Neuronal stem cell (in vitro differentiated cells): ENCODE measurements around the gene TOM1L2.

Experiments used
- DNase-seq: peaks from one replicate; pipeline ENCODE4 v3.0.0-alpha.2; 2013; ENCODE audit warnings: low spot score
- H2AFZ ChIP-seq: one replicate; pipeline ENCODE4 v1.6.1; 2013; ENCODE audit warnings: mild to moderate bottlenecking, low read length, inconsistent platforms
- H2AK5ac ChIP-seq: 2 replicates; pipeline ENCODE4 v1.6.1; 2013; ENCODE audit warnings: low read depth, mild to moderate bottlenecking, inconsistent platforms, low read length, moderate library complexity, mixed read lengths
- H2BK120ac ChIP-seq: 2 replicates; pipeline ENCODE4 v1.6.1; 2013; ENCODE audit warnings: low read depth, mild to moderate bottlenecking, inconsistent platforms, low read length, moderate library complexity, mixed read lengths
- H2BK12ac ChIP-seq: one replicate; pipeline ENCODE4 v1.6.1; 2013; ENCODE audit warnings: low read length, inconsistent platforms
- H2BK15ac ChIP-seq: 2 replicates; pipeline ENCODE4 v1.6.1; 2013; ENCODE audit warnings: mild to moderate bottlenecking, low read length, inconsistent platforms, mixed read lengths
- H2BK5ac ChIP-seq: one replicate; pipeline ENCODE4 v1.6.1; 2013; ENCODE audit warnings: inconsistent platforms, mild to moderate bottlenecking, low read length, moderate library complexity
- H3K14ac ChIP-seq: one replicate; pipeline ENCODE4 v1.6.1; 2013; ENCODE audit warnings: low read length, inconsistent platforms
- H3K18ac ChIP-seq: 2 replicates; pipeline ENCODE4 v1.6.1; 2013; ENCODE audit warnings: low read length, inconsistent platforms
- H3K23ac ChIP-seq: 2 replicates; pipeline ENCODE4 v1.6.1; 2013; ENCODE audit warnings: low read depth, mild to moderate bottlenecking, mixed read lengths, low read length, inconsistent platforms; ENCODE audit not compliant: poor library complexity
- H3K27ac ChIP-seq: replicated peaks from 3 replicates; pipeline ENCODE4 v1.5.1; 2013; ENCODE audit warnings: low read length, inconsistent platforms
- H3K27me3 ChIP-seq, 3 experiments: 2 replicates each; pipeline ENCODE4 v1.6.1; 2013; ENCODE audit warnings: low read length in 3 of 3, mild to moderate bottlenecking in 2 of 3, inconsistent platforms in 1 of 3, low read depth in 1 of 3, mixed read lengths in 1 of 3, moderate library complexity in 1 of 3; ENCODE audit not compliant: control insufficient read depth in 3 of 3, insufficient read depth in 3 of 3
- H3K36me3 ChIP-seq, 2 donors: replicated peaks in 1 of 2; 2 replicates each; pipeline ENCODE4 v1.6.1; 2013; ENCODE audit warnings: low read length in 2 of 2; ENCODE audit not compliant: control insufficient read depth in 2 of 2, insufficient read depth in 2 of 2
- H3K4ac ChIP-seq: 2 replicates; pipeline ENCODE4 v1.6.1; 2013; ENCODE audit warnings: inconsistent platforms, mild to moderate bottlenecking, low read length, moderate library complexity
- H3K4me1 ChIP-seq, 2 donors: 1 replicate in 1 of 2; 2 replicates in 1 of 2; pipeline ENCODE4 v1.6.1; 2013; ENCODE audit warnings: low read length in 2 of 2, low read depth in 1 of 2; ENCODE audit not compliant: control insufficient read depth in 2 of 2, insufficient read depth in 1 of 2
- H3K4me2 ChIP-seq: one replicate; pipeline ENCODE4 v1.6.1; 2013; ENCODE audit warnings: mild to moderate bottlenecking, low read length, inconsistent platforms; ENCODE audit not compliant: insufficient read depth, poor library complexity, severe bottlenecking
- H3K4me3 ChIP-seq, 2 donors: 2 replicates each; pipeline ENCODE4 v1.5.1; 2013; ENCODE audit warnings: low read length in 2 of 2, mild to moderate bottlenecking in 2 of 2, inconsistent platforms in 1 of 2, moderate library complexity in 1 of 2
- H3K79me1 ChIP-seq: one replicate; pipeline ENCODE4 v1.6.1; 2013; ENCODE audit warnings: low read depth, mild to moderate bottlenecking, inconsistent platforms, low read length, moderate library complexity
- H3K9ac ChIP-seq: one replicate; pipeline ENCODE4 v1.6.1; 2013; ENCODE audit warnings: mild to moderate bottlenecking, low read depth, low read length, inconsistent platforms; ENCODE audit not compliant: poor library complexity
- H3K9me3 ChIP-seq, 2 donors: replicated peaks in 1 of 2; 2 replicates each; pipeline versions ENCODE3 to v1.6.1; 2013; ENCODE audit warnings: low read length in 2 of 2, mild to moderate bottlenecking in 2 of 2, inconsistent platforms in 1 of 2, low read depth in 1 of 2, mixed read lengths in 1 of 2, moderate library complexity in 1 of 2; ENCODE audit not compliant: control insufficient read depth in 2 of 2, insufficient read depth in 1 of 2
- H4K8ac ChIP-seq: one replicate; pipeline ENCODE4 v1.6.1; 2013; ENCODE audit warnings: low read depth, mild to moderate bottlenecking, inconsistent platforms, low read length, moderate library complexity
- H4K91ac ChIP-seq: one replicate; pipeline ENCODE4 v1.6.1; 2013; ENCODE audit warnings: low read length, low read depth, mild to moderate bottlenecking, inconsistent platforms; ENCODE audit not compliant: poor library complexity
- WGBS, 2 donors: extraction: QIAGEN DNeasy Blood & Tissue Kit; methylation state at CpG; one replicate each; pipeline ENCODE4 v1.1.7; 2013; ENCODE audit warnings: missing lambda C conversion rate in 2 of 2, mixed read lengths in 1 of 2; ENCODE audit not compliant: insufficient read length in 2 of 2, insufficient replicate concordance in 1 of 2; ENCODE audit errors: extremely low coverage in 2 of 2; 5-methylcytosine and 5-hydroxymethylcytosine counted together

Gene TOM1L2

DNA sequence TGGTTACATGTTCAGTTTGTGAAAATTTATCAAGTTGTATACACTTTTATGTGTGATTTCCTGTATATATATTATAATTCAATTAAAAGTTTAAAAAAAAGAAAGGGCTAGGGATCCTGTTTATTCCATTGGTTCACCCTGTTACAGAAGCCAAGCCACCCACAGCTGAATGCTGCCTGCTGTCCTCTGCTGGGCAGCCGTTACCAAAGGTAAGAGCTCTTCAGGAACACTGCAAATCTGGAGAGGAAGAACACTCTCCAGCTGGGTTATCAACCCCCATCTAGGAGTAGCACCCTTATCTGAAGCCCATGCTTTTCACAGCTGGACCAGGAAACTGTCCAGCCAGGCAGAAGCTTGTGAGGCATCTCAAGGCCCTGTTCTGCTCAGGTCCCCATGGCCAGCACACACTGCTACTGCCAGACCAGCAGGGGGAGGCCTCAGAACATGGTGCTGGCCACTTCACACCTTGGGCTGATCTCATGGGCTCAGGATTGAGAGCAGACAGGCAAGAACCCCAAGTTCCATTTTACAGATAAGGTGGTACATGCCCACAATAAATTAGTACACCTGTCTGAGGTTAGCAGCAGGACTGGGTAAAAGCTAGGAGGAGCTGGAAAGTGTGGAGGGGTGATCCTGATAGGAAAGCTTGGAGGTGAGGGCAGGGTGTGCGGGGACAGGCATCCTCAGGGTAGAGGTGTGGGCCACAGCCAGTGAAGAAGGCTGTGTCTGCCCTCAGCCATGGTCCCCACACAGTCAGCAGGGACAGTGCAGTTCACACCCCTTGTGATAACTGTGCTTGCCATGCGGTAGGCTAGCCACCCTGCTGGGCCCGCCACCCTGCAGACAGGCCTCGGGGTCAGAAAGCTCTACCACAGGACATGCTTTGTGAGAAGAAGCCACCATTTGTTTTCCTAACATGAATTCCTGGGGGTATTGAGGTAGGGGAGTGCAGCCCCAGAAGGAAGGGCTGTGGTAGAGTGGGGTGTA, 81.1 kb downstream of the TOM1L2 start:
- H3K79me1 ChIP-seq, result no peaks in the 10 kb centered on the region

DNA sequence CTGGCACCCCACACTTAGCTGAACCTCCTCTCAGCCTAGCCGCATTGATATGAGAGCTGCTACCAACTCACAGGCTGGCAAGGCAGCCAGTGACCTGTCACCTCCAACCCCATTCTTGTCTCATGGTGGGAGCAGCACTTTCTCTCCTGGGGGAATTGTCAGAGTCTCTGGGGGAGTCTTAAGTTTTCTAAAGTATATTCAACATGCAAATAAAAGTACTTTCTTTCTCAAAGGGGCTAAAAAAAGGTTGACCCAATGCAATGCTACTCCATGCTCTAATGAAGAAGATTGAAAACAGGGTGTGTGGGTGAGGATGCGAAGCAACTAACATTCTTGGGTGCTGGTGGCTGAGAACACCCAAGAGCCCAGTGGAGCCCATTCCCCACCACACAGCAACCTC, 82.3 kb downstream of the TOM1L2 start:
- H2AK5ac ChIP-seq, result no peak overlapping the region
- no peak overlapping the region for H3K4me3 ChIP-seq
- H4K8ac ChIP-seq, result no peak overlapping the region
- H3K27me3 ChIP-seq, result no peaks in the 10 kb centered on the region
- H3K27ac ChIP-seq, result no peak overlapping the region
- WGBS, 2 donors, result no CpG with 5 or more reads among the region's 2 CpGs
- H2BK5ac ChIP-seq, result no peak overlapping the region
- H4K91ac ChIP-seq, result no peak overlapping the region
- H2BK120ac ChIP-seq, result no peak overlapping the region
- H3K79me1 ChIP-seq, result no peaks in the 10 kb centered on the region
- H3K4ac ChIP-seq, result no peak overlapping the region
- H2BK12ac ChIP-seq, result no peak overlapping the region
- H2BK15ac ChIP-seq, result no peak overlapping the region
- H3K9ac ChIP-seq, result no peak overlapping the region
- H3K4me1 ChIP-seq, result peaks cover 4 to 15% of the 10 kb centered on the region in 2 donors
- no peak overlapping the region for H2AFZ ChIP-seq
- H3K9me3 ChIP-seq, result no peaks in the 10 kb centered on the region
- no peak for DNase-seq
- no peaks in the 10 kb centered on the region for H3K36me3 ChIP-seq
- H3K4me2 ChIP-seq, result no peak overlapping the region
- H3K23ac ChIP-seq, result no peak overlapping the region
- H3K18ac ChIP-seq, result no peak overlapping the region
- no peak overlapping the region for H3K14ac ChIP-seq

More for the DNA sequence above, 81.1 kb downstream of the TOM1L2 start:
- Histone ChIP-seq H4K91ac (no peak overlapping the region), H3K14ac (no peak overlapping the region), H2AK5ac (peak overlapping the region; percentile 13), H3K27me3 (no peaks in the 10 kb centered on the region), H4K8ac (no peak overlapping the region), H3K9me3 (no peaks in the 10 kb centered on the region), H3K4me3 (peak overlapping the region in 1 of 2 donors; percentile 19), H2BK12ac (peak overlapping the region; percentile 49), H2BK15ac (no peak overlapping the region), H2AFZ (no peak overlapping the region), H2BK5ac (peak overlapping the region; percentile 46), H2BK120ac (no peak overlapping the region), H3K27ac (no peak overlapping the region), H3K4ac (no peak overlapping the region), H3K23ac (no peak overlapping the region), H3K4me2 (no peak overlapping the region), H3K9ac (no peak overlapping the region), H3K36me3 (no peaks in the 10 kb centered on the region), H3K18ac (peak overlapping the region; percentile 67), H3K4me1 (peaks cover 0 to 12% of the 10 kb centered on the region in 2 donors)
- DNase-seq, result no peak
- WGBS, 2 donors, result no CpG with 5 or more reads among the region's 5 CpGs

DNA sequence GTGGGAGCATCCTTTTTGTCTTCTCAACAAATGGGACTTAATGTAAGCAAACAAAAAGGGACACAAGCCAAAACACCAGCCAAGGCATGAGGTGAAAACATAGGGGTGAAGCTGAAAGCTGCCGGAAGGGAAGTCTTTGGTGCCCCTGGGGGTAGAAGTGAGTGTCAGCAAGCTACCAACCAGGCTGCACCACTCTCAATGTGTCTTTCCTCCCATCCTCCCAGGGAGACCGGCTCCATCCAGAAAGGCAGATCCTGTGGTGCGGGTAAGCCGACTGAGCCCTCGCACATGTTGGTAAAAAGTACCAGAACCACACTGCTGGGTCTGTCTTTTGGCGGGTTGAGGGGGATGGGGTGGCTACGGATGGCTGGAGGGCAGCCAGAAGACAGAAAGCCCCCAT, 83.4 kb downstream of the TOM1L2 start:
- no peak for DNase-seq

DNA sequence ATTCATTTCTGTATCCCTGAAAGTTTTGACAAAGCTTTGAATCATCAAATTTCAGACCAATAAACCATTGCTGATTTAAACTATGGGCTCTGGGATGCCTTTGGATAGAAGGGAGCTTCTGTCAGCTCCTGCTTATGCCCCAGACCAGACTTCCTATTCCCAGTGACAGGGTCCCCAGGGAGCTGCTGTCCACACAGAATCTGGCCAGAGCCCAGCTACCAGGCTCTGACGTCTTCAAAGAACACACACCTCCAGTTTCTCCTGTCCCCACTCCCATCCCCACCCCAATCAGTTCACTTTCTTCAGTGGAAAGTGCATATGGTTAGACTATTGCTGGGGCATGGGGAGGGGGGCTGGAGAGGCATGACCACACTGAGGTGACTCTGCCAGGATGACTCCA, 83.8 kb downstream of the TOM1L2 start:
- H3K4ac ChIP-seq, result no peak overlapping the region
- no peak overlapping the region for H4K91ac ChIP-seq
- no peak overlapping the region for H3K18ac ChIP-seq
- no peak overlapping the region for H2AFZ ChIP-seq
- H2BK120ac ChIP-seq, result no peak overlapping the region
- H3K27me3 ChIP-seq, result no peaks in the 10 kb centered on the region
- WGBS, 2 donors, result no CpG with 5 or more reads among the region's 1 CpG
- no peak overlapping the region for H3K14ac ChIP-seq
- no peaks in the 10 kb centered on the region for H3K36me3 ChIP-seq
- H2BK12ac ChIP-seq, result no peak overlapping the region
- no peak overlapping the region for H3K23ac ChIP-seq
- no peak overlapping the region for H4K8ac ChIP-seq
- no peaks in the 10 kb centered on the region for H3K9me3 ChIP-seq
- no peak for DNase-seq
- H3K4me2 ChIP-seq, result no peak overlapping the region
- H2BK5ac ChIP-seq, result no peak overlapping the region
- H3K4me3 ChIP-seq, result no peak overlapping the region
- no peaks in the 10 kb centered on the region for H3K79me1 ChIP-seq
- H3K27ac ChIP-seq, result no peak overlapping the region
- H2AK5ac ChIP-seq, result no peak overlapping the region
- no peak overlapping the region for H3K9ac ChIP-seq
- no peak overlapping the region for H2BK15ac ChIP-seq
- peaks cover 10 to 22% of the 10 kb centered on the region in 2 donors for H3K4me1 ChIP-seq

More for the DNA sequence above, 83.4 kb downstream of the TOM1L2 start:
- Histone ChIP-seq H4K91ac (no peak overlapping the region), H3K23ac (no peak overlapping the region), H3K9ac (no peak overlapping the region), H3K9me3 (no peaks in the 10 kb centered on the region), H3K27ac (no peak overlapping the region), H2AFZ (no peak overlapping the region), H2BK15ac (no peak overlapping the region), H2BK120ac (no peak overlapping the region), H3K4ac (no peak overlapping the region), H3K4me1 (peaks cover 10 to 22% of the 10 kb centered on the region in 2 donors), H3K14ac (no peak overlapping the region), H2BK12ac (no peak overlapping the region), H3K4me2 (no peak overlapping the region), H2BK5ac (no peak overlapping the region), H4K8ac (no peak overlapping the region), H2AK5ac (peak overlapping the region; percentile 8), H3K79me1 (no peaks in the 10 kb centered on the region), H3K27me3 (no peaks in the 10 kb centered on the region), H3K4me3 (peak overlapping the region in 1 of 2 donors; percentile 38), H3K36me3 (no peaks in the 10 kb centered on the region), H3K18ac (peak overlapping the region; percentile 25)
- no CpG with 5 or more reads among the region's 7 CpGs for WGBS, 2 donors
